GM12878 (cell line): ENCODE measurements around the gene OR1A1. TPM values are rescaled to one million over a fixed set of nuclear protein-coding genes. Genes with fewer than 3 reads are reported as not detected.

Experiments used
- ATAC-seq: fragments of 200-7000 bp; cut with Tn5 transposase; 3 replicates; pipeline ENCODE4 v1.9.1; 2020; ENCODE audit warnings: mild to moderate bottlenecking, moderate library complexity
- BruUV-seq: library from RNA; stranded (reverse); fragments of 400-500 nt; replicated peaks from 2 replicates; lab custom pipeline; 2021; lab: Mats Ljungman, UMichigan
- CTCF ChIA-PET: fragments of 300-600 bp; sonication (Branson Sonifier 250); formaldehyde crosslinking; extraction: SDS; loops from one replicate; lab custom pipeline; 2021; ENCODE audit warnings: inconsistent platforms; lab: Yijun Ruan, JAX
- POLR2A ChIA-PET: fragments of 350-600 bp; formaldehyde crosslinking; extraction: SDS; loops from one replicate; lab custom pipeline; 2021; ENCODE audit warnings: inconsistent platforms; lab: Charles Lee
- RAD21 ChIA-PET: fragments of 300-600 bp; sonication (Branson Sonifier 250); formaldehyde crosslinking; loops from one replicate; lab custom pipeline; 2023; ENCODE audit warnings: antibody characterized with exemption; ENCODE audit not compliant: unreplicated experiment; lab: Charles Lee
- SMC1A ChIA-PET: fragments of 300-600 bp; sonication (Branson Sonifier 250); formaldehyde crosslinking; loops from one replicate; lab custom pipeline; 2023; ENCODE audit not compliant: unreplicated experiment, uncharacterized antibody; lab: Charles Lee
- DNase-seq: peaks from one replicate; pipeline ENCODE4 v3.0.0-alpha.2; 2011; ENCODE audit warnings: low read depth, low spot score
- FAIRE-seq: peaks from 3 replicates; lab custom pipeline; 2011; peaks lifted over from hg19 to GRCh38; lab: Jason Lieb, UNC
- H2AFZ ChIP-seq: 2 replicates; pipeline ENCODE4 v1.6.0; 2011; ENCODE audit warnings: low read depth, low read length, control low read depth; ENCODE audit not compliant: control insufficient read depth
- H3K27ac ChIP-seq: 2 replicates; pipeline ENCODE4 v1.5.1; 2011; ENCODE audit warnings: control low read depth; ENCODE audit not compliant: control insufficient read depth, insufficient read depth
- H3K27me3 ChIP-seq, 2 experiments: replicated peaks in 1 of 2; 2 replicates each; pipeline versions ENCODE4 v1.6.0 to v1.6.1; 2011; ENCODE audit warnings: low read length in 1 of 2; ENCODE audit not compliant: control insufficient read depth in 2 of 2, insufficient read depth in 2 of 2
- H3K36me3 ChIP-seq, 2 experiments: 2 replicates each; pipeline ENCODE4 v1.5.1; 2011; ENCODE audit warnings: low read length in 1 of 2; ENCODE audit not compliant: control insufficient read depth in 2 of 2, insufficient read depth in 2 of 2
- H3K4me1 ChIP-seq: 2 replicates; pipeline ENCODE4 v1.6.1; 2011; ENCODE audit warnings: mild to moderate bottlenecking, low read length, moderate library complexity, mixed read lengths; ENCODE audit not compliant: control insufficient read depth, insufficient read depth
- H3K4me2 ChIP-seq: 2 replicates; pipeline ENCODE4 v1.6.0; 2011; ENCODE audit warnings: control low read depth; ENCODE audit not compliant: control insufficient read depth, insufficient read depth
- H3K4me3 ChIP-seq: fragments of 200-600 bp; sonication (generic); 2 replicates; pipeline ENCODE4 v1.5.1; 2016
- H3K79me2 ChIP-seq: 2 replicates; pipeline ENCODE4 v1.6.0; 2011; ENCODE audit warnings: low read length; ENCODE audit not compliant: control insufficient read depth, insufficient read depth
- H3K9ac ChIP-seq: 2 replicates; pipeline ENCODE4 v1.8.0; 2011; ENCODE audit warnings: low read length, control low read depth, mixed read lengths; ENCODE audit not compliant: control insufficient read depth, insufficient read depth
- H3K9me3 ChIP-seq: replicated peaks from 3 replicates; pipeline ENCODE4 v1.5.1; 2011; ENCODE audit warnings: mild to moderate bottlenecking, low read length; ENCODE audit not compliant: control insufficient read depth, insufficient read depth
- H4K20me1 ChIP-seq: 2 replicates; pipeline ENCODE4 v1.6.0; 2011; ENCODE audit not compliant: control insufficient read depth, insufficient read depth
- CHD4 ChIP-seq: fragments of 200-600 bp; sonication (generic); IDR thresholded peaks from 2 replicates; pipeline ENCODE4 v1.6.1; 2016; ENCODE audit warnings: mild to moderate bottlenecking
- NBN ChIP-seq: fragments of 450-650 bp; IDR thresholded peaks from 2 replicates; pipeline ENCODE4 v1.6.1; 2016
- PAX8 ChIP-seq: fragments of 450-650 bp; IDR thresholded peaks from 2 replicates; pipeline ENCODE4 v1.6.1; 2017; ENCODE audit warnings: mild to moderate bottlenecking, moderate library complexity
- SMC3 ChIP-seq: IDR thresholded peaks from 2 replicates; pipeline ENCODE4 v1.6.1; 2011; ENCODE audit warnings: low read length, improper control_type of control experiment, borderline replicate concordance
- WRNIP1 ChIP-seq: IDR thresholded peaks from 2 replicates; pipeline ENCODE4 v1.6.1; 2011; ENCODE audit warnings: low read depth, low read length, improper control_type of control experiment, borderline replicate concordance
- YY1 ChIP-seq: IDR thresholded peaks from 2 replicates; pipeline ENCODE4 v1.6.1; 2011; ENCODE audit warnings: low read depth, mild to moderate bottlenecking, low read length
- WGBS: methylation state at CpG from one replicate; pipeline ENCODE4 v1.1.6; 2016; ENCODE audit warnings: low lambda C conversion rate; ENCODE audit not compliant: insufficient replicate concordance, insufficient coverage; ENCODE audit errors: missing lambda C conversion rate; 5-methylcytosine and 5-hydroxymethylcytosine counted together
- in situ Hi-C: fragments of 300-500 bp; cut with MboI; formaldehyde crosslinking; loops from 9 replicates; pipeline ENCODE4 v1.14.3; 2018; ENCODE audit warnings: mixed read lengths
- intact Hi-C: fragments of 100-400 bp; cut with micrococcal nuclease; formaldehyde crosslinking; loops from one replicate; pipeline ENCODE4 v1.14.2; 2022; ENCODE audit not compliant: unreplicated experiment
- polyA plus RNA-seq, 11 experiments: library from polyadenylated mRNA; depleted of rRNA in 4 of 11; unstranded in 6 of 11; stranded (reverse) in 5 of 11; fragments of >200 nt; fragmentation: Nextera tagmentation in 4 of 11; fragmentation: Illumina TruSeq in 1 of 11; extraction: Ambion mirVana in 4 of 11; extraction: Trizol in 1 of 11; gene quantifications; 1 replicate in 1 of 11; 2 replicates in 10 of 11; pipeline versions ENCODE4 v1.2.1 to v1.2.3, GENCODE V29; 2011 to 2016; ENCODE audit warnings: inconsistent platforms in 2 of 11, missing spikeins in 2 of 11, low read depth in 1 of 11
- total RNA-seq, 4 experiments: library from RNA; depleted of rRNA in 3 of 4; stranded (reverse); fragments of >200 nt in 3 of 4; fragmentation: Illumina TruSeq in 1 of 4; extraction: Trizol in 1 of 4; gene quantifications; 2 replicates each; pipeline versions ENCODE4 v1.2.1 to v1.2.3, GENCODE V29; 2013 to 2021
- TF ChIP-seq, protein P1 (sequence below): fragments of 450-650 bp; IDR thresholded peaks from 2 replicates; pipeline ENCODE4 v1.6.1; 2018; ENCODE audit warnings: borderline replicate concordance, mild to moderate bottlenecking; ENCODE audit not compliant: partially characterized antibody
- TF ChIP-seq, protein P2 (sequence below): fragments of 450-650 bp; IDR thresholded peaks from 2 replicates; pipeline ENCODE4 v1.6.1; 2016; ENCODE audit warnings: mild to moderate bottlenecking, moderate library complexity, borderline replicate concordance

The OR1A1 gene
- total and polyA plus RNA-seq, 10 of the 15 experiments (the other 5 are each of a cell fraction or from before 2014, with no cell fraction given) = not detected

DNA sequence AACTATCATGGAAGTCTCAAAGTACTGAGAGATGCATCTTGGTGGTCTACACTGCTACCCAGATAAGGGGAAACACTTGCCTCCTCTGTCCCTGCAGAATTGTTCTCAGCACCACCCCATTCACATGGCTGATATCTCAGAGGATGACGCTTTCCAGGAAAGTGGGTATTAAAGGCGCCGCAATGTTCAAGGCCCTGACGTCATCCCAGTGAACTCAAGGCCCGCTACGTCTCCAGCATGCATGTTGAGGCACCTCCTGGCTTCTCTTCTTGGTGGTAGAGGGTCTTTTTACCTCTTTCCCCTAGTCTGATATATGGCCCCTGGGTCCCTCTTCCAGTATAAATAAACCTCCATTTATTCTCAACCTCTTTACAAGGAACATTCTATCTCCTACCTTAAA lies 1.0 kb downstream of the OR1A1 start:
- intact Hi-C loops (no loop called here), in situ Hi-C loops (no loop called here)
- H2AFZ ChIP-seq = no peak overlapping the region
- H3K27me3 ChIP-seq = no peaks in the 10 kb centered on the region
- RAD21 ChIA-PET = no interaction called here
- H3K36me3 ChIP-seq = no peaks in the 10 kb centered on the region
- CTCF ChIA-PET = no interaction called here
- H4K20me1 ChIP-seq = no peaks in the 10 kb centered on the region
- TF ChIP-seq CHD4 = no peak
- TF ChIP-seq SMC3 = no peak
- TF ChIP-seq, protein P1, sequence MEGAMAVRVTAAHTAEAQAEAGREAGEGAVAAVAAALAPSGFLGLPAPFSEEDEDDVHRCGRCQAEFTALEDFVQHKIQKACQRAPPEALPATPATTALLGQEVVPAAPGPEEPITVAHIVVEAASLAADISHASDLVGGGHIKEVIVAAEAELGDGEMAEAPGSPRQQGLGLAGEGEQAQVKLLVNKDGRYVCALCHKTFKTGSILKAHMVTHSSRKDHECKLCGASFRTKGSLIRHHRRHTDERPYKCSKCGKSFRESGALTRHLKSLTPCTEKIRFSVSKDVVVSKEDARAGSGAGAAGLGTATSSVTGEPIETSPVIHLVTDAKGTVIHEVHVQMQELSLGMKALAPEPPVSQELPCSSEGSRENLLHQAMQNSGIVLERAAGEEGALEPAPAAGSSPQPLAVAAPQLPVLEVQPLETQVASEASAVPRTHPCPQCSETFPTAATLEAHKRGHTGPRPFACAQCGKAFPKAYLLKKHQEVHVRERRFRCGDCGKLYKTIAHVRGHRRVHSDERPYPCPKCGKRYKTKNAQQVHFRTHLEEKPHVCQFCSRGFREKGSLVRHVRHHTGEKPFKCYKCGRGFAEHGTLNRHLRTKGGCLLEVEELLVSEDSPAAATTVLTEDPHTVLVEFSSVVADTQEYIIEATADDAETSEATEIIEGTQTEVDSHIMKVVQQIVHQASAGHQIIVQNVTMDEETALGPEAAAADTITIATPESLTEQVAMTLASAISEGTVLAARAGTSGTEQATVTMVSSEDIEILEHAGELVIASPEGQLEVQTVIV = no peak
- TF ChIP-seq, protein P2, sequence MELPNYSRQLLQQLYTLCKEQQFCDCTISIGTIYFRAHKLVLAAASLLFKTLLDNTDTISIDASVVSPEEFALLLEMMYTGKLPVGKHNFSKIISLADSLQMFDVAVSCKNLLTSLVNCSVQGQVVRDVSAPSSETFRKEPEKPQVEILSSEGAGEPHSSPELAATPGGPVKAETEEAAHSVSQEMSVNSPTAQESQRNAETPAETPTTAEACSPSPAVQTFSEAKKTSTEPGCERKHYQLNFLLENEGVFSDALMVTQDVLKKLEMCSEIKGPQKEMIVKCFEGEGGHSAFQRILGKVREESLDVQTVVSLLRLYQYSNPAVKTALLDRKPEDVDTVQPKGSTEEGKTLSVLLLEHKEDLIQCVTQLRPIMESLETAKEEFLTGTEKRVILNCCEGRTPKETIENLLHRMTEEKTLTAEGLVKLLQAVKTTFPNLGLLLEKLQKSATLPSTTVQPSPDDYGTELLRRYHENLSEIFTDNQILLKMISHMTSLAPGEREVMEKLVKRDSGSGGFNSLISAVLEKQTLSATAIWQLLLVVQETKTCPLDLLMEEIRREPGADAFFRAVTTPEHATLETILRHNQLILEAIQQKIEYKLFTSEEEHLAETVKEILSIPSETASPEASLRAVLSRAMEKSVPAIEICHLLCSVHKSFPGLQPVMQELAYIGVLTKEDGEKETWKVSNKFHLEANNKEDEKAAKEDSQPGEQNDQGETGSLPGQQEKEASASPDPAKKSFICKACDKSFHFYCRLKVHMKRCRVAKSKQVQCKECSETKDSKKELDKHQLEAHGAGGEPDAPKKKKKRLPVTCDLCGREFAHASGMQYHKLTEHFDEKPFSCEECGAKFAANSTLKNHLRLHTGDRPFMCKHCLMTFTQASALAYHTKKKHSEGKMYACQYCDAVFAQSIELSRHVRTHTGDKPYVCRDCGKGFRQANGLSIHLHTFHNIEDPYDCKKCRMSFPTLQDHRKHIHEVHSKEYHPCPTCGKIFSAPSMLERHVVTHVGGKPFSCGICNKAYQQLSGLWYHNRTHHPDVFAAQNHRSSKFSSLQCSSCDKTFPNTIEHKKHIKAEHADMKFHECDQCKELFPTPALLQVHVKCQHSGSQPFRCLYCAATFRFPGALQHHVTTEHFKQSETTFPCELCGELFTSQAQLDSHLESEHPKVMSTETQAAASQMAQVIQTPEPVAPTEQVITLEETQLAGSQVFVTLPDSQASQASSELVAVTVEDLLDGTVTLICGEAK = no peak
- TF ChIP-seq PAX8 = no peak
- TF ChIP-seq WRNIP1 = no peak
- no peak for TF ChIP-seq YY1
- no peak for TF ChIP-seq NBN
- FAIRE-seq = no peak
- SMC1A ChIA-PET = no interaction called here
- no peak overlapping the region for H3K9ac ChIP-seq
- H3K79me2 ChIP-seq = no peaks in the 10 kb centered on the region
- no peak overlapping the region for H3K4me3 ChIP-seq
- H3K4me1 ChIP-seq = no peaks in the 10 kb centered on the region
- DNase-seq = no peak
- 62% methylated on average over 6 of the region's 6 CpGs for WGBS
- no peak overlapping the region for H3K4me2 ChIP-seq
- no peak for ATAC-seq
- no peaks in the 10 kb centered on the region for H3K9me3 ChIP-seq
- no peak overlapping the region for H3K27ac ChIP-seq
- POLR2A ChIA-PET = no interaction called here
- BruUV-seq = no TSS peak
